ENCODE results near the gene SMARCC1. TPM values are rescaled to one million over a fixed set of nuclear protein-coding genes. Genes with fewer than 3 reads are reported as not detected.
A peak's percentile ranks its signal among the peaks of the same experiment; 100 is the strongest.

SMARCC1 gene
- total RNA-seq, 1 experiment from 2014 or later = 43.1 TPM

GRCh38 chr3:47578119-47578632, 203.5 kb downstream of the SMARCC1 start:
- no peak overlapping the region for H3K27ac ChIP-seq (ENCODE audit: low read length)
- intact Hi-C loops (cut with micrococcal nuclease) = no loop called here

GRCh38 chr3:47577583-47578118, 204.0 kb downstream of the SMARCC1 start:
- Histone ChIP-seq H2AFZ (ENCODE audit: low read length) (peak overlapping the region; percentile 69; the same call in 1 of the 2 replicates), H3K36me3 (ENCODE audit: low read depth, low read length) (no peaks in the 10 kb centered on the region), H3K9me2 (replicated peaks; ENCODE audit: low read length) (no peaks in the 10 kb centered on the region), H3K9me3 (ENCODE audit: low read length) (no peaks in the 10 kb centered on the region), H3K4me1 (ENCODE audit: insufficient read depth, low read length) (no peaks in the 10 kb centered on the region; the same call in 1 of the 2 replicates), H3K79me2 (ENCODE audit: low read length) (no peaks in the 10 kb centered on the region), H3K27me3 (ENCODE audit: low read length) (peaks cover 12% of the 10 kb centered on the region), H3F3A (ENCODE audit: low read length, unreplicated experiment) (no peaks in the 10 kb centered on the region), H3K4me3 (ENCODE audit: low read length) (peak overlapping the region; percentile 33; the same call in 1 of the 2 replicates), H3K9ac (ENCODE audit: low read length) (no peak overlapping the region), H4K20me1 (ENCODE audit: low read length) (no peaks in the 10 kb centered on the region), H3K27ac (ENCODE audit: low read length) (no peak overlapping the region), H3K4me2 (ENCODE audit: low read length) (peak overlapping the region; percentile 87)
- DNase-seq (no peak), ATAC-seq (peak; percentile 13)
- POLR2A ChIA-PET (ENCODE audit: unreplicated experiment) = no interaction called here
- CTCF ChIA-PET = no interaction called here
- BruUV-seq (replicated peaks) = no TSS peak
- intact Hi-C loops (cut with micrococcal nuclease) = no loop called here
- TF ChIP-seq CTCF (conservative IDR thresholded peaks at IDR 0.05; ENCODE audit: low read depth, low read length) (no peak), EZH2phosphoT487 (IDR thresholded peaks at IDR 0.05; ENCODE audit: borderline replicate concordance, low read length) (no peak), EZH2 (IDR thresholded peaks at IDR 0.05; ENCODE audit: low read length, unreplicated experiment) (no peak)

More at GRCh38 chr3:47578119-47578632, 203.5 kb downstream of the SMARCC1 start:
- peaks cover 12% of the 10 kb centered on the region for H3K27me3 ChIP-seq (ENCODE audit: low read length)
- no peaks in the 10 kb centered on the region; the same call in 1 of the 2 replicates for H3K4me1 ChIP-seq (ENCODE audit: insufficient read depth, low read length)
- H3K4me2 ChIP-seq (ENCODE audit: low read length) = peak overlapping the region; percentile 87
- DNase-seq (no peak), ATAC-seq (peak; percentile 55)
- TF ChIP-seq EZH2 (IDR thresholded peaks at IDR 0.05; ENCODE audit: low read length, unreplicated experiment) = no peak
- no peak for TF ChIP-seq EZH2phosphoT487 (IDR thresholded peaks at IDR 0.05; ENCODE audit: borderline replicate concordance, low read length)
- no peak for TF ChIP-seq CTCF (conservative IDR thresholded peaks at IDR 0.05; ENCODE audit: low read depth, low read length)
- no peaks in the 10 kb centered on the region for H3K9me2 ChIP-seq (replicated peaks; ENCODE audit: low read length)
- BruUV-seq (replicated peaks) = no TSS peak
- H3K36me3 ChIP-seq (ENCODE audit: low read depth, low read length) = no peaks in the 10 kb centered on the region
- ChIA-PET CTCF (interaction anchor here (0.6 kb wide), 1 partner anchor 56 kb away, joined by 3 read pairs; no protein-coding TSS in a partner anchor), POLR2A (ENCODE audit: unreplicated experiment) (interaction anchor here (0.6 kb wide), 1 partner anchor 29 kb away, joined by 3 read pairs; no protein-coding TSS in a partner anchor)
- H4K20me1 ChIP-seq (ENCODE audit: low read length) = no peaks in the 10 kb centered on the region
- no peaks in the 10 kb centered on the region for H3F3A ChIP-seq (ENCODE audit: low read length, unreplicated experiment)
- H3K9me3 ChIP-seq (ENCODE audit: low read length) = no peaks in the 10 kb centered on the region
- H3K4me3 ChIP-seq (ENCODE audit: low read length) = peak overlapping the region; percentile 65
- H3K79me2 ChIP-seq (ENCODE audit: low read length) = no peaks in the 10 kb centered on the region
- no peak overlapping the region for H3K9ac ChIP-seq (ENCODE audit: low read length)
- peak overlapping the region; percentile 81 for H2AFZ ChIP-seq (ENCODE audit: low read length)
